ENCODE data around the gene CPSF7.

GRCh38 chr11:61437496-61437895 is 7.7 kb upstream of the CPSF7 start:
- no peak for TF ChIP-seq EGR1 (IDR thresholded peaks at IDR 0.05; ENCODE audit: low read depth in 2 of 2)
- no peak for TF ChIP-seq CTCF (IDR thresholded peaks at IDR 0.05; ENCODE audit: low read depth, low read length, missing input control)
- no peak for TF ChIP-seq ATF3 (IDR thresholded peaks at IDR 0.05)
- TF ChIP-seq NR2F2 (IDR thresholded peaks at IDR 0.05): no peak
- TF ChIP-seq JUND (IDR thresholded peaks at IDR 0.05): no peak
- TF ChIP-seq ZBTB33 (IDR thresholded peaks at IDR 0.05): no peak
- TF ChIP-seq REST (IDR thresholded peaks at IDR 0.05): no peak
- TF ChIP-seq RAD21 (IDR thresholded peaks at IDR 0.05): no peak
- TF ChIP-seq RXRA (IDR thresholded peaks at IDR 0.05): no peak
- TF ChIP-seq SP1 (IDR thresholded peaks at IDR 0.05): no peak
- TF ChIP-seq GABPA (IDR thresholded peaks at IDR 0.05 in 1 of 2, conservative IDR thresholded peaks at IDR 0.05 in 1 of 2): no peak

Data from liver (tissue), 3 donors.